ENCODE data around the gene ASAP2.

DNA sequence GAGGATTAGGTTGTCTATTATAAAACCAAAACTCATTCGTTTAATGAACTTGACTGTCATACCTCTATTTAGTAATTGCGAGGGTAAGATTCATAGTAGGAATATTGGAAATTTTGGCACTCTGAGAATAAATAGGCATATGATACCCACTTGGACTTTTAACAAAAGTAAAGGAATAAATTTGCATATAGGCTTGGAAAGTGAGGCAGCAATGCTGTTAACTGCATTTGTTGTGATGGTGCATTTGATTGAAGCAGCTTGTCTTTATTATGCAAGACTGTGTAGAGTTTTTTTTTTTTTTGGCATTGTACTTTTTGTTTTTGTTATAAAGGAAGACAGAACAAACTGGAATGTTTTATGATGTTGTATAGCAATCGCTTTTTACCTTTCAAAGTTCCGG, 197.8 kb downstream of the ASAP2 start:
- TF ChIP-seq, protein P1, sequence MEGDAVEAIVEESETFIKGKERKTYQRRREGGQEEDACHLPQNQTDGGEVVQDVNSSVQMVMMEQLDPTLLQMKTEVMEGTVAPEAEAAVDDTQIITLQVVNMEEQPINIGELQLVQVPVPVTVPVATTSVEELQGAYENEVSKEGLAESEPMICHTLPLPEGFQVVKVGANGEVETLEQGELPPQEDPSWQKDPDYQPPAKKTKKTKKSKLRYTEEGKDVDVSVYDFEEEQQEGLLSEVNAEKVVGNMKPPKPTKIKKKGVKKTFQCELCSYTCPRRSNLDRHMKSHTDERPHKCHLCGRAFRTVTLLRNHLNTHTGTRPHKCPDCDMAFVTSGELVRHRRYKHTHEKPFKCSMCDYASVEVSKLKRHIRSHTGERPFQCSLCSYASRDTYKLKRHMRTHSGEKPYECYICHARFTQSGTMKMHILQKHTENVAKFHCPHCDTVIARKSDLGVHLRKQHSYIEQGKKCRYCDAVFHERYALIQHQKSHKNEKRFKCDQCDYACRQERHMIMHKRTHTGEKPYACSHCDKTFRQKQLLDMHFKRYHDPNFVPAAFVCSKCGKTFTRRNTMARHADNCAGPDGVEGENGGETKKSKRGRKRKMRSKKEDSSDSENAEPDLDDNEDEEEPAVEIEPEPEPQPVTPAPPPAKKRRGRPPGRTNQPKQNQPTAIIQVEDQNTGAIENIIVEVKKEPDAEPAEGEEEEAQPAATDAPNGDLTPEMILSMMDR (IDR thresholded peaks at IDR 0.05), result no peak
- no peak for TF ChIP-seq EP300 (IDR thresholded peaks at IDR 0.05)
- TF ChIP-seq POLR2A (IDR thresholded peaks at IDR 0.05), result no peak

Measured in tibial nerve (tissue), 4 donors.